GM21515 (cell line): Measurements from ENCODE around the gene CPLANE2.
"Not testable (repeated sequence)": the region's sequence is repeated elsewhere in the genome, so short reads cannot be mapped to it uniquely, and the experiment has no call there.

ENCODE experiments used
- ATAC-seq: cut with Tn5 transposase; IDR thresholded peaks from one replicate; pipeline ENCODE4 v1.9.1; 2021; ENCODE audit not compliant: unreplicated experiment

The CPLANE2 gene

GRCh38 chr1:16210581-16210980 lies 26.4 kb downstream of the CPLANE2 start:
- ATAC-seq, result no peak

- no peak for ATAC-seq
Measured at GRCh38 chr1:16209847-16210407, 27.1 kb downstream of the CPLANE2 start.

GRCh38 chr1:16209132-16209846 lies 27.7 kb downstream of the CPLANE2 start:
- no peak for ATAC-seq

- ATAC-seq, result no peak
Measured at GRCh38 chr1:16208270-16208987, 28.6 kb downstream of the CPLANE2 start.

- no peak for ATAC-seq
Measured at GRCh38 chr1:16207318-16208269, 29.4 kb downstream of the CPLANE2 start.

GRCh38 chr1:16206547-16207317 lies 30.3 kb downstream of the CPLANE2 start:
- ATAC-seq, result peak; percentile 70

GRCh38 chr1:16205891-16206546 lies 31.0 kb downstream of the CPLANE2 start:
- peak; percentile 8 for ATAC-seq

- no peak for ATAC-seq
Measured at GRCh38 chr1:16205334-16205671, 31.7 kb downstream of the CPLANE2 start.

- ATAC-seq, result no peak
Measured at GRCh38 chr1:16204634-16205333, 32.2 kb downstream of the CPLANE2 start.

- no peak for ATAC-seq
Measured at GRCh38 chr1:16204216-16204615, 32.8 kb downstream of the CPLANE2 start.

- no peak for ATAC-seq
Measured at GRCh38 chr1:16203550-16203949, 33.4 kb downstream of the CPLANE2 start.

- no peak for ATAC-seq
Measured at GRCh38 chr1:16202281-16203210, 34.4 kb downstream of the CPLANE2 start.

GRCh38 chr1:16199700-16200099 lies 37.3 kb downstream of the CPLANE2 start:
- no peak for ATAC-seq

- ATAC-seq, result no peak
Measured at GRCh38 chr1:16199157-16199501, 37.9 kb downstream of the CPLANE2 start.

- no peak for ATAC-seq
Measured at GRCh38 chr1:16198444-16199156, 38.4 kb downstream of the CPLANE2 start.

- ATAC-seq, result no peak
Measured at GRCh38 chr1:16196874-16197273, 40.1 kb downstream of the CPLANE2 start.

GRCh38 chr1:16196139-16196538 lies 40.8 kb downstream of the CPLANE2 start:
- ATAC-seq, result not testable (repeated sequence)

- ATAC-seq, result no peak
Measured at GRCh38 chr1:16195518-16195905, 41.5 kb downstream of the CPLANE2 start.
